GM23248 (cell line): ENCODE data around the gene GBF1.

Experiments used
- EZH2 ChIP-seq: fragments of 200-600 bp; sonication (generic); IDR thresholded peaks from 2 replicates; pipeline ENCODE4 v1.6.1; 2018; ENCODE audit warnings: antibody characterized with exemption, mild to moderate bottlenecking; ENCODE audit not compliant: insufficient read depth, poor library complexity, severe bottlenecking
- EZH2phosphoT487 ChIP-seq: fragments of 200-600 bp; sonication (generic); IDR thresholded peaks from 2 replicates; pipeline ENCODE4 v1.6.1; 2018; ENCODE audit warnings: antibody characterized with exemption, moderate library complexity, mild to moderate bottlenecking, low read depth; ENCODE audit not compliant: insufficient read depth

- no peak for TF ChIP-seq EZH2
- no peak for TF ChIP-seq EZH2phosphoT487
Measured at GRCh38 chr10:102358712-102359382, 113.5 kb downstream of the GBF1 start.
